ENCODE data around the gene LAIR1.
"Not testable (repeated sequence)": the region's sequence is repeated elsewhere in the genome, so short reads cannot be mapped to it uniquely, and the experiment has no call there.

Gene LAIR1

DNA sequence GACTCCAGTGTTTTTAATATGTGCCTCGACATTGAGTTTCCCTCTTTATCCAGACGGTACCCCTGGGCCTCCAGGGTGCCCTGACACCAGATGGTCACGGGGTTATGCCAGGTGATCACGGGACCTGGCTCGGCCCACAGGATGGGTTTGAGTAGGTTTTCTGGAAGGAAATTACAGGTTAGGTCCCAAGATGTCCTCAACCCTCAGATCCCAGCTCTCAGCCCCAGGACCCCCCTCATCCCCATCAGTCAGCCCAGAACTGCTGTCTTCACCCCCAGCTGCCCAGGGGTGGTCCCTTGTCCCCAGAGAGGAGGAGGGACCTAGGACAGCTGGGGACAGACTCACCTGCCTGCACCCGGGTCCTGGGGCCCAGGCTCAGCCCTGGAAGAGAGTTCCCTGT lies 26.2 kb downstream of the LAIR1 start:
- DNase-seq, result no peak

- no peak for DNase-seq
Measured at GRCh38 chr19:54337858-54338230, 26.9 kb downstream of the LAIR1 start.

DNA sequence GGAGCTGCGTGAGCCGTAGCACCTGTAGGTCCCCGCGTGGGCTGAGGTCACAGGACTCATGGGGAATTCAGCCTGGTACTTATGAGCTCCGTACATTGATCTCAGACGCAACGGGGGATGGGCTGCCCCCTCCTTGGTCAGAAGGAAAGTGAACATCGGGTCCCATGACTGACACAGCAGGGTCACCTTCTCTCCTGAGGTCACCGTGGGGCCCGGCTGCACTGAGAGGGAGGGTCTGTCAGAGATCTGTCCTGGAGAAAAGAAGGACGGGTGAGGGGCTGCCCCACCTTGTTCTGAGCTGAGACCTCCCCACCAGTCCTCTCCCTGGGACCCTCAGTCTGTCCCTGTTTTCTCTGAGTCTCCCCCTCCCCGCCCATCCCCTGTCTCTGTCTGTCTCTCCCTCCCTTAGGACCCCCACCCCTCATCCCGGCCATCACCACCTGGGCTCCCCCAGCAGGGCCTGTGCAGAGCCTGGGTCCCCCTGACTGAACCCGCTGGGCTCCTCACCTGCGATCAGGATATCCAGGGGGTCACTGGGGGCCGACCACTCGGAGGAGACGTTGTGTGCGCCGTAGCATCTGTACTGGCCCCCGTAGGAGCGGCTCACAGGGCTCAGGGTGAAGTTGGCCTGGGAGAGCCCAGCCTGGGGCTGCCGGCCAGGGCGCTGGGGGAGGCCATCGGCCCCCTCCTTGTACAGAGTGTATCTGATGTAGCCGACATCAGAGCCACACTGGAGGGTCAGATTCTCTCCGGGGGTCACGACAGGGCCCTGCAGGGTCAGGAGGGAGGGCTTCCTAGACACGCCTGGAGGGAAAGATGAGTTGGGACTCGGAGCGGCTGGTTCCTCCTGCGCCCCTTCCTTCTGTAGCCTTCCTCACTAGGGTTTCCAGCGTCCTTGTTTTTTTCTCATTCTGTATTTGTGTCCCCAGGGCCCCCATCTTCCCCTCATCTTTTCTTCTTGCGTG lies 27.6 kb downstream of the LAIR1 start:
- DNase-seq, result no peak

DNA sequence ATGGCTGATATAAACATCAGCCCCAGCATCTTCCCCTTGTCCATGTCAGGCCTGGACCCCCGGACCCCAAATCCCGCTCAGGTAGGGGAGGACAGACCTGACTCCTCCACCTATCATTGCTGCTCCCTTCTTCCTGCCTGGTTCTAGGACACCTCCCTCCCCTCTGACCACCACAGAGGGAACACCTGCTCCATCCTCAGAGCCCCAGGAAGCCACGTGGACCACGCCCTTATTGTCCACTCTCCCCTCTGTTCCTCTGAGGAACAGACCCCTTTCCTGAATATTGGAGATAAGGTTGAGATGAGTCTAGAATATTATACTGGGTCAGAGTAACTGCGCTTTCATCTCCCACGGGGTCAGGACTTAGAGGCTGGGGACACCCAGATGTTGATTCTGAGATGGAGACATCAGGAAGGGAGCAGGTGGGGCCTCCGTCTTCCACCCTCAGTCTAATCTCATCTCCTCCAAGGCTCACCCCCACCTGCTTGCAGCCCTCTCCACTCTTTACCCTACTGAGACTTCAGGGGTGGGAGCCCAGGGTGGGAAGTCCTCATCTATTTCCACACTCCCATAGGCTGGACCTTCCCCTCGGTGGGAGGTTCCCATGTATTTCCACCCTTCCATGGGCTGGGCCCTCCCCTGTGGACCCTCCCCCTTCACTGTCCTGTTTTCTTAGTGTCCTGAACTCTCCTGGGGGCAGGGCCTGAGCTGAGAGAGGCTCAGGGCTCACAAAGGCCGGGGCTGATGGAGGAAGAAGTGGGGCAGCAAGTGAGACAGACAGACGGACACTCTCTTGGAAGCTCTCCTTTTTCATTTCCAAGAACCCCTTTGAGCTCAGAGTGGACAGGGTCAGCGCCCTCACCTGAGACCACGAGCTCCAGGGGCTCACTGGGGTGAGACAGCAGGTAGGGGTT lies 28.5 kb downstream of the LAIR1 start:
- DNase-seq, result no peak

GRCh38 chr19:54335164-54335563 lies 29.6 kb downstream of the LAIR1 start:
- no peak for DNase-seq

DNA sequence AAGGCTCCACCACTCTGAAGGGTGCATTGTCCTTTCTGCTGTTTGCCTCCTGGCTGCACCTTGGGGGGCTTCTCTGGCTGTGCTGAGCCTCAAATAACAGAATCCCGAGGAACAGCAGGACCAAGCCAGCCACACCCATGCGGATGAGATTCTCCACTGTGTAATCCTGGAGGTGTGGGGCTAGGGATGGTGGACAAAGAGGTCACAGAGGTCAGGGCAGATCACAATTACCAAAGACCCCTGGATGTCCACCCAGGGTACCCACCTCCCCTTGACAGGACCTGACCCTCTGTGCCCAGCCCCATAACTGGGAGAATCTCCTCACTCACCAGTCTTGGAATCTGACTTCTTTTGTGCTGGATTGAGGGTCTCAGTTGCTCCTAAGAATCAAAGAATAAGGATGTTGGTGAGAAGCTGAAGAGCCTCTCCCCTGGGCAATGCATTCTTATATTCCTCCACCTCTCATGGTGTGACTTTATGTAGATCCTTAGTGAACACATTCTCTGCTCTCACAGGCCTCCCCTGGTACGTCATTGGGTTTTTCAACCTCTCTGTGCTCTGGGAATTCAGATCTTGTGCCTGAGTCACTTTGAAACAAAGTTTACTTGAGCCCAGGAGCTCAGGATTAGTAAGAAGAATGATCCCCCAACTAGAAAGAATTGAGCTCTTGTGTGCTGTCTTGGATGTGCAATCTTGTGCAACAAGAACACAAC lies 31.0 kb downstream of the LAIR1 start:
- DNase-seq, result no peak

DNA sequence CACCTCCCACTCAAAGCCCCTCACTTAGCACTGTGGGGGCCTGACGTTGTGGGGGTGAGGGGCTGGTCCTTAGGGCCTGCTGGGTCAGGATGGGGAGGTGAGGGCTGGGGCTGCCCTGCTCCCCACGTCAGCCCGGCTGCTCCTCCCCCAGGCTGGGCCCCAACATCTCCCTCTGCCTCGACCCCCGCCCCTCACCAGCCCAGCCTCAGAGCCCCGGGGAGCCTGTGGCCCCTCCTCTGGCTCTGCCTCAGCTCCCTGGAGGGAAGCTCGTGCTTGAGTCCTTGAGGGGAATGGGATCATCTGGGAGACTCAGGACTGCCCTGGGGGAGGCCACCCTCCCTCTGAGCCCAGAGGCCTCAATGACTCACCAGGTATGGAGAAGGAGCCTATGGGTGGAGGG lies 32.6 kb downstream of the LAIR1 start:
- DNase-seq, result no peak

- no peak for DNase-seq
Measured at GRCh38 chr19:54331626-54332025, 33.1 kb downstream of the LAIR1 start.

DNA sequence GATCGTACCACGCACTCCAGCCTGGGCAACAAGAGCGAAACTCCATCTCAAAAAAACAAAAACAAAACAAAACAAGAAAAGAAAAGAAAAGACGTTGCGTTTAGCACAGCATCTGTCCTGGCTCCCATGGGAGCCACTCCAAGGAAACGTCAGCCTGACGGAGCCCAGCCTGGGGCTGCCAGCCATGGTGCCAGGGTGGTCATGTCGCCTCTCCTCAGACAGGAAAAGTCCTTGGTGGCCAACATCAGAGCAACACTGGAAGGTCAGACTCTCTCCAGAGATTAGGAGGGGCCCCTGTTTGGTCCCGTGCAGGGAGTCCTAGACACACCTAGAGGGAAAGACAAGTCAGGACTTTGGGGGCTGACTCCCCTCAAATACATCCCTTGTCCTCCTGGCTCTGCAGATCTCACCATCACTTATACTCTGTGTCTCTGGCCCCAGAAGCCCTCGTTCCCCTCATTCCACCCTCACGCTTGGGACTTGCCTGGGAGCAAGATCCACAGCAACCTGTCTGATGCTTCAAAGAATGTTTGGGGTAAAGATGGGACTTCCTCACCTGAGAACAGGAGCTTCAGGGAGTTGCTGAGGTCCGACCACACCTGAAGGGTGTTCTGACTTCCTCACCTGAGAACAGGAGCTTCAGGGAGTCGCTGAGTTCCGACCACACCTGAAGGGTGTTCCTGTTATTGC lies 35.1 kb downstream of the LAIR1 start:
- no peak for DNase-seq

DNA sequence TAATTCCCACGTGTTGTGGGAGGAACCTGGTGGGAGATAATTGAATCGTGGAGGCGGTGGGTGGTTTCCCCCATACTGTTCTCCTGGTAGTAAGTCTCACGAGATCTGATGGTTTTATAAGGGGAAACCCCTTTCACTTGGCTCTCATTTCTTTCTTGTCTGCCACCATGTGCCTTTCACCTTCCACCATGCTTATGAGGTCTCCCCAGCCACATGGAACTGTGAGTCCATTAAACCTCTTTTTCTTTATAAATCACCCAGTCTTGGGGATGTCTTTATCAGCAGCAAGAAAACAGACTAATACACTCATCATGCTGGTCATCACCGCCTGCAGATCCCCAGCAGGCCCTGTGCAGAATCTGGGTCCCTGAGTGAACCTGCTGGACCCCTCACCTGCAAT lies 36.0 kb downstream of the LAIR1 start:
- DNase-seq, result not testable (repeated sequence)

DNA sequence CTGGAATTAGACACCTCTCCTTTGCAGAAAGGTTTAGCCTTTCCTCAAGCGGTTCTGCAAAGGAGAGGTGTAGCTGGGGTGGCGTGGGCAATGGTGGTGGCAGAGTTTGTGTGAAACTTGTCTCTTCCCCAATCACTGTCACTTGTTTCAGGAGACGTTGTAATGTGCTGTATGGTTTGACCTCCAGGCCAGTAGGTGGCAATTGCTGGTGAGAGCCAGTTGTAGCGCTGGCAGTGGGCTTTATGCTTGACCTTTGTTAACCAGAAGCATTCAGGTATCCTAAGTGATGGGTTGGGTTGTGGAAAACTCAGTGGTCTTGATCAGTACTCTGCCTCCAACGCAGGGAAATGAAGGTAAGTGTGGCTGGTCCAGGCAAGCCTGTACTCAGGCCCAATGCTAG lies 39.1 kb downstream of the LAIR1 start:
- no peak for DNase-seq

- peak; percentile 74 for DNase-seq
Measured at GRCh38 chr19:54325194-54325621, 39.5 kb downstream of the LAIR1 start.

DNA sequence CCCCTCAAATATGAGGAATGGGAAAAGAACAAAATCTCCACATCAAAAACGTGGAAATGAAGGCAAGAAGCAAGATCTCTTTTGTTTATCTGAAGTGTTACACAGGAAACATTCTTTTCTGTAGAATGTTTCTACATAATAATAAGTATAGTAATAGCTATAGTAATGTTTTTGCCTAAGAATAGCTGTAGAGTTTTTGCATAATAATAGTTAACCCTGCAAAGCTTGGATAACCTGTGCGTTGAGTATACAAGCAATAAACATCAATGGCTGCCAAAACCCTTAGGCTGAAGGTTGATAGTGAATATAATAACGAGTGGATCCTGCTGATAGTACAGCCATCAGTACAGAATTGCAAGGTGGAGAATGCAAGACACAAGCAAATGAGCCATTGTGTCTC lies 40.7 kb downstream of the LAIR1 start:
- no peak for DNase-seq

DNA sequence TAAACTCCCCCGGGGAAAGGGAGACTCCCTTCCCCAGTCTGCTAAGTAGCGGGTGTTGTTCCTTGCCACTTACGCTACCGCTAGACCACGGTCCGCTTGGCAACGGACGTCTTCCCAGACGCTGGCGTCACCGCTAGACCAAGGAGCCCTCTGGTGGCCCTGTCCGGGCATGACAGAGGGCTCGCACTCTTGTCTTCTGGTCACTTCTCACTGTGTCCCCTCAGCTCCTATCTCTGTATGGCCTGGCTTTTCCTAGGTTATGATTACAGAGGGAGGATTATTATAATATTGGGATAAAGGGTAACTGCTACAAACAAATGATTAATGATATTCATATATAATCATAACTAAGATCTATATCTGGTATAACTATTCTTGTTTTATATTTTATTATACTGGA lies 41.8 kb downstream of the LAIR1 start:
- DNase-seq, result not testable (repeated sequence)

DNA sequence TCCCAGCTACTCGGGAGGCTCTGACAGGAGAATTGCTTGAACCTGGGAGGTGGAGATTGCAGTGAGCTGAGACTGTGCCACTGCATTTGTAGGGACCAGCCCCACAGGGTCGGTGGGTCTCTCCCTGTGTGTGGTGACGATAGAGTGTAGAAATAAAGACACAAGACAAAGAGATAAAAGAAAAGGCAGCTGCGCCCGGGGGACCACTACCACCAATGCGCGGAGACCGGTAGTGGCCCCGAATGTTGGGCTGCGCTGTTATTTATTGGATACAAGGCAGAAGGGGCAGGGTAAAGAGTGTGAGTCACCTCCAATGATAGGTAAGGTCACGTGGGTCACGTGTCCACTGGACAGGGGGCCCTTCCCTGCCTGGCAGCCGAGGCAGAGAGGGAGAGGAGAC lies 42.4 kb downstream of the LAIR1 start:
- DNase-seq, result not testable (repeated sequence)

DNA sequence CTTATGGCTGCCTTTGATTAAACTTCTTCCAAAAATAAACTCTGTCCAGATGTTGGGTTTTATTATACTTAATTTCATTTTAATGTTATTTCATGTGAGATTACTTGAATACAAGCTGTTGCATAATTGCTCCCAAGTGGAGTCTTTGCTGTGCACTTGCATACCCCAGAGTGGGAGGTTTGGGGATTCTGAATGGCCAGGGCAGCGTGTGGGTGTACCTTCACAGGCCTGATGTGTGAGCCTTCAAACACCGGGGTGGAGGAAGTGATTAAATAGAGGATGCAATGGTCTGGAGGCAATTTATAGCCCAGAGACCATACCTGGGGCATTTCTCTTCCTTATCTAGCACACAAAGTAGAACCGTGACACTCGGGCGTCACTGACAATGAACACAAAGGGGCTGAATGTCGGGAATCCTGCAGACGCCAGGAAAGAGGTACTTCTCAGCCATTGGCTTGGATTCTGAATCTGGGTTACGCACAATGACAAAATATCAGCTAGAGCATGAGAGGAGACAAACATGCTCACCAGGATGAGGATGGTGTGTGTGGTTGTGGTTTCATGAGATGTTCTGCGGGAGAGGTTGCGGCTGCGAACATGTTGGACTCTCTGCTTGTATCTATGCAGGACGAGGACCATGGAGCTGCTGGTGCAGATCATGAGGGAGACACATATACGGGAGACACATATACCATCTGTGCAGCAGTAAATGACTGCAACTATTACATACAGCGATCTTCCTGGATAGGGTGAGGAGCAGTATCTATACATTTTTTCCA lies 44.6 kb downstream of the LAIR1 start:
- DNase-seq, result no peak

DNA sequence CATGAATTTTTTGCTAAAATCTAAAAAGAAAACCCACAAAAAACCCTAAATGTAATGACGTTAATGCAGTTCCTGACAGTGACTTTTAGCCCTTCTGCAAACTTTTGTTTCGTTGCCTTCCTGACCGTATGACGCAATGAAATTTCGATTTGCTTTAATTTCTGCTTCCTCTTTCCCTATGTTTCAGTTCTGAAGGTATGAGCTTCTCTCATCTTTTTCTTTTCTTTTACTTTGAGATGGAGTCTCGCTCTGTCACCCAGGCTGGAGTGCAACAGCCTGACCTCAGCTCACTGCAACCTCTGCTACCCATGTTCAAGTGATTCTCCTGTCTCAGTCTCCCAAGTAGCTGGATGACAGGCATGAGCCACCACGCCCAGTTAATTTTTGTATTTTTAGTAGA lies 45.7 kb downstream of the LAIR1 start:
- DNase-seq, result no peak

GRCh38 chr19:54317965-54318240 lies 46.8 kb downstream of the LAIR1 start:
- DNase-seq, result no peak

DNA sequence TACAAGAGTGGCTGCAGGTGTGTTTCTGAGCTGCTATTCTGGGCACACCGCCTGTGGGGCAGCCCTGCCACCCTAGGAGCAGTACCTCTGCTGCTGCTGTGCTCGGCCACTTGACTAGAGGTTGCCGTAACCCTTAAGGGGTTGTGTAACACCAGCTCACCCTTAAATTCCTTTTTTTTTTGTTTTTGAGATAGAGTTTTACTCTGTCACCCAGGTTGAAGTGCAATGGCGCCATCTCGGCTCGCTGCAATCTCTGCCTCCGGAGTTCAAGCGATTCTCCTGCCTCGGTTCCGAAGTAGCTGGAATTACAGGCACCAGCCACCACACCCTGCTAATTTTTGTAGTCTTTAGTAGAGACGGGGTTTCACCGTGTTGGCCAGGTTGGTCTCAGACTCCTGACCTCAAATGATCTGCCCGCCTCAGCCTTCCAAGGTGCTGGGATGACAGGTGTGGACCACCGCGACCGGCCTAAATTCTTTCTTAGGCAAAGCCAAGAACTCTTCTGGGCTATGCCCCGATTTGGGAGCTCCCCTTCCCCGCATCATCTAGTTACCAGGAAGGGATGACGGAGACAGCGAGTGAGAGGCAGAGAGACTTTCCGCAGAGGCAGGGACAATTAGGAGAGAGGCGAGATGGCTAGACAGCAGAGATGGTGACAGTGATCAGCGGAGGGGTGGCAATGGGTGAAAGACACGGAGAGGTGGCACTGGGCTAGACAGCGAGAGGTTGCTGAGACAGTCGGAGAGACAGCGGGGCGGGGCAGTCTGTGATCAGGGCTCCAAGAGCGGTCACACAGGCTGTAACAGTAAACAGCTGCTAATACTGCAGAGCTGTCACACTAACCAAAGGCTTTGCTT lies 47.4 kb downstream of the LAIR1 start:
- DNase-seq, result no peak

- no peak for DNase-seq
Measured at GRCh38 chr19:54316746-54317107, 48.0 kb downstream of the LAIR1 start.

- DNase-seq, result no peak
Measured at GRCh38 chr19:54315956-54316355, 48.8 kb downstream of the LAIR1 start.
